GM18498 (cell line): ENCODE measurements around the gene CASQ2.

Experiments used
- ATAC-seq: cut with Tn5 transposase; IDR thresholded peaks from one replicate; pipeline ENCODE4 v1.9.1; 2021; ENCODE audit warnings: mild to moderate bottlenecking, moderate library complexity; ENCODE audit not compliant: unreplicated experiment

Gene CASQ2

GRCh38 chr1:115768549-115768948, at the start of gene CASQ2:
Gene CASQ2 (minus strand): TSS chr1:115768714. CDS start chr1:115768541, 173 bp downstream.
- ATAC-seq = no peak

GRCh38 chr1:115815694-115816093, 47.2 kb upstream of the CASQ2 start:
- ATAC-seq = no peak

GRCh38 chr1:115814685-115815398, 46.3 kb upstream of the CASQ2 start:
- ATAC-seq = no peak

GRCh38 chr1:115813727-115814126, 45.2 kb upstream of the CASQ2 start:
- no peak for ATAC-seq

GRCh38 chr1:115811140-115811828, 42.8 kb upstream of the CASQ2 start:
- no peak for ATAC-seq

- no peak for ATAC-seq
Observed at GRCh38 chr1:115810609-115811008, 42.1 kb upstream of the CASQ2 start.

- no peak for ATAC-seq
Observed at GRCh38 chr1:115809847-115810246, 41.3 kb upstream of the CASQ2 start.

GRCh38 chr1:115809076-115809475, 40.6 kb upstream of the CASQ2 start:
- no peak for ATAC-seq

GRCh38 chr1:115807723-115808122, 39.2 kb upstream of the CASQ2 start:
- no peak for ATAC-seq

GRCh38 chr1:115805597-115805996, 37.1 kb upstream of the CASQ2 start:
- no peak for ATAC-seq

- no peak for ATAC-seq
Observed at GRCh38 chr1:115802416-115802815, 33.9 kb upstream of the CASQ2 start.

- ATAC-seq = no peak
Observed at GRCh38 chr1:115797486-115797885, 29.0 kb upstream of the CASQ2 start.

GRCh38 chr1:115796897-115797296, 28.4 kb upstream of the CASQ2 start:
- no peak for ATAC-seq

GRCh38 chr1:115796036-115796435, 27.5 kb upstream of the CASQ2 start:
- ATAC-seq = no peak

GRCh38 chr1:115794976-115795639, 26.6 kb upstream of the CASQ2 start:
- no peak for ATAC-seq

- no peak for ATAC-seq
Observed at GRCh38 chr1:115793162-115793561, 24.6 kb upstream of the CASQ2 start.

- ATAC-seq = no peak
Observed at GRCh38 chr1:115791816-115792215, 23.3 kb upstream of the CASQ2 start.

- no peak for ATAC-seq
Observed at GRCh38 chr1:115790846-115791245, 22.3 kb upstream of the CASQ2 start.

GRCh38 chr1:115790356-115790755, 21.8 kb upstream of the CASQ2 start:
- ATAC-seq = no peak

- no peak for ATAC-seq
Observed at GRCh38 chr1:115783311-115783710, 14.8 kb upstream of the CASQ2 start.

- no peak for ATAC-seq
Observed at GRCh38 chr1:115782571-115783281, 14.2 kb upstream of the CASQ2 start.
